GM19043 (cell line): ENCODE measurements around the gene MAPKAPK3.
"Not testable (repeated sequence)": the region's sequence is repeated elsewhere in the genome, so short reads cannot be mapped to it uniquely, and the experiment has no call there.

ENCODE experiments used
- ATAC-seq: cut with Tn5 transposase; IDR thresholded peaks from one replicate; pipeline ENCODE4 v1.9.1; 2021; ENCODE audit warnings: low read depth; ENCODE audit not compliant: unreplicated experiment

MAPKAPK3 gene

DNA sequence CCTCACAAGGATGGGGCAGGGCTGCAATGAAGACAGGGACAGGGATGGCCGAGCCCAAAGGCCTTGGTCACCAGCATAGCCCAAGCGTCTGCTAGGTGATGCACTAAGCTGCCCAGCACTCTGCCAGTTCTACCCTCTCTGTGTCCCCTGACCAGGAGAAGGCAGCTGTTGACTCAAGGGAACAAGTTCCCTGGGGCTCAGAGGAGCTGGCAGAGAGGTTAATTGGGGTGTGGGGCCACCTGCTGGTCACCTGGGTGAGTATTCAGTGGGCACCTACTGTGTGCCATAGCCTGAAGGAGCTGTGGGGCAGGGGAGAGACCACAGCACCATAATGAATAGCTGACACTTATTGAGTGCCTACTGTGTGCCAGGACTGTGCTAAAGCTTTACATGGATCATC lies 35.8 kb downstream of the MAPKAPK3 start:
- no peak for ATAC-seq

DNA sequence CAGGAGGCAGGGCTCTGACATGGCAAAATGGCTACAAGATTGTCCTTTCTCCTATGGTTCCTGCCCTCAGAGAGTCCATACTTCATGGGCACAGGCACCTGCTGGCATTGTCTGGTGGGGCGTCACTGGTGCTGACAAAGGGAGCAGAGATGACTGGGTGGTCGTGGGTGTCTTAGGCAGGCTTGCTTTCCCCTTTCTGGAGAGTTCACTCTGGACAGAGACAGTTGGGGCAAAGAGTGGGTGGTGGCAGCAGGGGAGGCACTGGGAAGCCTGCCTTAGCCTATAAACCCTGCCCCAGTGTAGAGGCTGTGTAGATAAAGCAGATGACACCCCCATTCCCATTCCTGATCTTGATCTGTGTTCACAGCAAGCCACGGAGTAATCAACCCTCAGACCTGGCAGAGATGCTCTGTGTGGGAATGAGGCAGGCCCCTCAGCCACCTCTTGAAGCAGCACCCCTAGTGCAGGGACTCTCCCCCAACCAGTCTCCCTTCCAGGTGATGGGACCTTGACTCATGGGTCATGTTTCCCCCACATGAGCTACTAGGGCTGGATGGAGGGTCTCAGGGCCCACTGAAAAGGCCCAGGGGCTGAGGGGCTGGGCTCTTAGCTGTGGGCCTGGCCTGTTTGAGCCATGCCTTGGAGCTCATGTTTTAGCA lies 37.1 kb downstream of the MAPKAPK3 start:
- ATAC-seq, result no peak

DNA sequence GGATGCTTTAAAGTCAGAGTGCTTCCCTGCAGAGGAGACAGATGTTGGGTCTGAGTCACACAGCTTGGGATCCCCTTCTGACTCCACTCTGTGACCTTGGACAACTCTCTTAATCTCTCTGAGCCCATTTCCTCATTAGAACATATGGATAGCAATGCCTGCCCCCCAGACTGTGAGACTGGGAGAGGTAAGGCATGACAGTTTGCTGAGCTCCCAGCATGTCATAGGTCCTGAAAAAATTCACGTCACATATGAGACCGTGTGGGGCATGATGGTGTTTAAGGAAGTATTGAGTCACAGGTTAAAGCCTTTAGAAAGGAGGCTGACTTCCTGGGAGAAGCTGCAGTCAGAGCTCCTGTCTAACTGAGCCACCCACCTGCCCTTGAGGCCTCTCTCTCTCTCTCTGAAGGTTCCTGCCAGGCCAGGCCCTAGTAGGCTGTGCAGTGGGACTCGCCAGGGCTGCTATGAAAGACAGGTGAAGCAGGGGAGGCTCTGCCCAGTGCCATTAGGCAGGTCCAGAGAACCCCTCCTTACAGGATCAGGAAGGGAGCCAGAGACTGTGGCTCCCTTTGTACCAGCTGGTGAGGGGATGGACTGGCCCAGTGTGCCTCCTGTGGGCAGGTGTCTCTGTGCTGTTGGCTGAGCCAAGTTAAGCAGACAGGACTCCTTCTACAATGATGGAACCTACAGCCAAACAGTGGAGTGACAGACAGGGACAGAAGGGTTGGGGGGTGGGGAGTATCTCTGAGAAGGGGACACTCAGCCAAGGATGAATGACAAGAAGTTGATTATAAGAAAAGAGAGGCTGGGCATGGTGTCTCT lies 38.3 kb downstream of the MAPKAPK3 start:
- ATAC-seq, result no peak

DNA sequence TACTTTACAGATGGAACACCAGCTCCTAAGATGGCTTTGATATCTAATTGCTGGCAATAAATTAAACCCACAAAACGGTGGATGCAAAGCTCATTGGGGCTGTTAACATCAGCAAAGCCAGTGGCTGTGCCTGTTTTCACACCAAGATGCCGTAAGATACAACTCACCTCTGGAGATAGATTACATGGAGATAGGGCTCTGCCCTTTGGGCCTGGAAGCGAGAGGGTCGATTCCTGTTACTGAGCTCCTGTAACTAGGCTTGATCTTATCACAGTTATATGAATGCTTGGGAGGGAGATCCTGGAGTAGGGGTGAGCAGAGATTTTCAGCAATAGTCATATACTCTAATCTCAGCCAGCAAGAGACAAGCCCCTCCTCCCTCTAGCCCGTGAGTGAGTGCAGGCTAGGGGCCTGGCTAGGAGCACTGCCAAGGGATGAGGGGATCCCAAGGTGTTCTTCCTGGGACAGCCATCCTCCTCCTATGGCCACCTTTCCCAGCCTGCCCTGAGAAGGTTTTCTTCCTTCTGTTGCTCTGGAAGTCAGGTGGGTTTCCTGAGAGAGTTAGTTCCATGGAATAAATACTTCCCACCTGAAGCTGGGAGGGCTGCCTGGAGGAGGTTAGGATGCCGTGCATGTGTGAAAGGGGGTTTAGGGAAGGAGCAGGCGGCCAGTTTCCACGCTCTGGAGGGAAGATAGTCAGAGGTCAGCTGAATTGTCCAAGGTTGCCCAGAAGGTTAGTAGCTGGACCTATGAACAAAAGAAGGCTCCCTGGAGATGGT lies 39.7 kb downstream of the MAPKAPK3 start:
- no peak for ATAC-seq

DNA sequence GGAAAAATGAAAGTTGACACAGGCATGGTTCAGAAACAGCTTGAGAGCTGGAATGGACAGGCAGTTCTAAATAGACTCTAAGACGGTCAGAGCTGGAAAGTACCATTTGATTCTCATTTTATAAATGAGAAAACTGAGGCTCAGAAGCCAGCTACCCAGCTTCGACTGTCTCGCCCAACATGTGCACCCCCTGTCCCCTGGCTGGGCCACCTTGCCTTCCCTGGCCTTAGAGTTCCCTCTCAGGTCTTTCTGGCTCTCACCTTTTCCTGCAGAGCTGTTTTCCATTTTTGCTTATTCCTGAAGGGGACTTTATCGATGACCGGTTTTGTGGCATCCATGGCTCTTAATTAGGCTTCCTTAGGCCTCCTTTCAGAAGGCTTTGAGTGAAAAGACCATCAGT lies 40.5 kb downstream of the MAPKAPK3 start:
- no peak for ATAC-seq

DNA sequence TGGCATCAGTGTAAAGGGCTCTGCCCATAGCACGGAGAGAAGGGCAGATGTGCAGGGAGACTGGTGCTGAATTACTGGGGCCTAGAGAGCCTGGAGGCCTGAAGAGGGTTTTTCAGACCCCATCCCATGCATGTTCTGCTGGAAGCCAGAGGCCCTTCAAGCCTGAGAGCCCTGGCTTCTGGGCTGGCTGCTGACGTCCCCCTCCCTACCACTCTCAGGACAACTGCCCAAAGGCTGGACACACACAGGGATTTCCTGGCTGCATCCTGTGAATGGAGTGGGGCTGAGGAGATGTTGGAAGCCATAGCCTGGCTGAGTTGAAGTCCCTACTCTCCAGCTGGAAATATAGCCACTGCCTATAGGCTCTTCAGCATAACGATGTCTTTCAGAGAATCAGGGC lies 40.9 kb downstream of the MAPKAPK3 start:
- no peak for ATAC-seq

DNA sequence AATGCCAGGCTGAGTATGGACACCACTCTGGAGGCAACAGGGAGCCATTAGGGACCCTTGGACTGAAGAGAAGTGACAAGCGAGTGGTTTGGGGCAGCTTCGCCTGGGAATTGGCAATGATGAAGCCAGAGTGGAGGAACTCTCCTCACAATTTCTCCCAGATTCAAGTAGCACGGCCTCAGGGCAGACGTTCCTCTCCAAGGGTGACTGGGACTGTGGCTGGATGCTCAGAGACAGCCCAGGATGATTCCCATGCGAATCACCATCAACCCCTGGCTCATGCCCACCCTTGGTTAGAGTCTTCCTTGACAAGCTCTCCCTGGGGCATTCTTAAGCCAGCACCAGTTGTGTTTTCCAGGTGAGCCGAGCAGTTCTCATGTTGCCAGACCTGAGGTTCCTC lies 41.5 kb downstream of the MAPKAPK3 start:
- ATAC-seq, result no peak

DNA sequence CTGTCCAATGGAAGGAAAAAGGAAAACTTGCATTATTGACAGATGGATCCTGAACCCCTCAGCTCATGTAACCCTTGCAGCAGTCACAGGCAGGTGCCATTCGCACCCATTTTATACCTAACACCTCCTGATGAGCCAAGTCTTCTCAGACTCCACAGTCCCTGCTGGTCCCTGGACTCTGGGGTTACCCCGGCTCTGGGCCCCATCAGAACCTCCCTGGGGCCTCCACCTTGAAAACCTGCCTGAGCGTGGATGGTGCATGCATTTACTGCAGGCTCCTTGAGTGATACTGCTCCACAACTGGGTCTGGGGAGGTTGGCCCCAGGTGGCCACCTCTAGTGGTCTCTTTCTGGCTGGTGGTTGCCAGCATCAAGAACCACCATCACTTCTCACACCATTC lies 41.9 kb downstream of the MAPKAPK3 start:
- ATAC-seq, result no peak

DNA sequence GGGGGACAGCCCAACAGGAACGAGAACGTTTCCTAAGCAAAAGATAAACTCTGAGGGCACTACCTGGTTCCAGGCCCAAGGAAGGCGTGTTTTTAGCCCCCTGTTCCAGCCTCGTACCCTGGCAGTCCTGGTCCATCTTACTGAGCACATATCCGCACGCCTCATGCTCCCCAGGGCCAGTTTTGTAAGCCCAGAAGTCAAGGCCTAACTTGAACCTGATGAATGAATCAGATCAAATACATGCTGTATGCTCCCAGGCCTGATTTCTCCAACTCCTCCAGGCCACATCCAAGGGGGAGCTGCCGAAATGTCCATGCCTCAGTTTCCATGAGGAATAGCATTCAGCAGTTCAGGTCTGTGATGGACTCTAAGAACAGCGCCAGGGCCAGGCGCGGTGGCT lies 43.4 kb downstream of the MAPKAPK3 start:
- no peak for ATAC-seq

DNA sequence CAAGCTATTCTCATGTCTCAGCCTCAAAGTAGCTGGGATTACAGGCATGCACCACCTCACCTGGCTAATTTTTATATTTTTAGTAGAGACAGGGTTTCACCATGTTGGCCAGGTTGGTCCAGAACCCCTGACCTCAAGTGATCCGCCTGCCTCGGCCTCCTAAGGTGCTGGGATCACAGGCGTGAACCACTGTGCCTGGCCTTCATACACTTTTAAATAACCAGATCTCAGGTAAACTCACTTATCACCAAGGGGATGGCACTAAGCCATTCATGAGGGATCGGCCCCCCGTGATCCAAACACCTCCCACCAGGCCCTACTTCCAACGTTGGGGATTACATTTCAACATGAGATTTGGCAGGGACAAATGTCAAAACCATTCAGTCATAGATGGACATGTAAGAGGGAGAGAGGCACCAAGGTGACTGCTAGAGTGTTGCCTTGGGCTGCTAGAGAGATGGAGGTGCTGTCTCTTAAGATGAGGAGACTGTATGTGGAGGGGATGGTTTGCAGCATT lies 44.4 kb downstream of the MAPKAPK3 start:
- ATAC-seq, result no peak

DNA sequence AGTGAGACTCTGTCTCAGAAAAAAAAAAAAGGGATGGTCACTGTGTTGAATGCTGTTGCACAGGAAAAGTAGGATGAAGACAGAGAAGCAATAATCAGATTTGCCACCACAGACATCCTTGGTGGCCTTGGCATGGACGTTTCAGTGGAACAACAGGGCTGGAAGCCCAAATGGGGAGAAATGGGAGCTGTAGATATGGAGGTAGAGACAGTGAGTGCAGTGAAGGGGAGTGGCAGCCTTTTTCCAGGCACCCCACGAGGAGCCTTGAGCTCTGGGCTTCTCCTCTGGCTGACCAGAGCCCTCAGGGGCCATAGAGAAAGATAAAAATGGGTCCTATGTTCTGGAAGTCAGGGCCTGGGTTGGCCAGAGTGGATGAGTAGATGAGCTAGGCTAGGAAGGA lies 45.5 kb downstream of the MAPKAPK3 start:
- ATAC-seq, result no peak

DNA sequence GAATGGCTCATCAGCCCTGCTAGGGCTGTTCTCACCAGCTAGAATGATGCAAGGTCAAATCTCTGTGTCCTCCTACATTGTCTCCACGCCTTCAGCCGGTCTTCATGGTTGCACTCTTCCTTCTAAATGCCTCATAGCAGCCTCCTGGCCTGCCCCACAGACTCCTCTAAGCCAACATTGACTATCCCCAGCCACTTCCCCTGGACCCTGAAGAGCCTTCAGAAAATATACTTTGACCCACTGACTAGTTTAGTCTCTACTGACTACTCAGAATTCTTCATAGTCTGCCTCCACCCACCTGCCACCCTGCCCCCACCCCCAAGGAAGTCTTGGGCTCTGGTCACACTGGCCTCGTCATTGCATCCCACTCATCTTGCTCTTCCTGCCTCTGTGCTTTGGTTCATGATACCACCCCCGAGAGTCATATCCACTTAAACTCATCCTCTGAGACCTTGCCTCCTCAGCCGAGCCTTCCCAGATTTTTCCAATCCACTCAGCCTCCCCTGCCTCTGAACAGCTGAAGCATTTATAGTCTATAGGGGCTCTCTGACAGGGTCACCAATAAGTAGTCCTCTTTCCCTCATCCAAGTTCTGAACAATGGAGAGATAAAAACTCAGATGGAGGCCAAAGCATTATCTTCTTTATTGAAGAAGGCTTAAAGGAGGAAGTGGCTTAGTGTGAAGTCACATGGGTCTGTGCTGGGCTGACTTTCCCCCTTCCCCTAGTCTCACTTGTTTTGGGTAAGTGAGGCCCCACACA lies 48.3 kb downstream of the MAPKAPK3 start:
- ATAC-seq, result no peak

DNA sequence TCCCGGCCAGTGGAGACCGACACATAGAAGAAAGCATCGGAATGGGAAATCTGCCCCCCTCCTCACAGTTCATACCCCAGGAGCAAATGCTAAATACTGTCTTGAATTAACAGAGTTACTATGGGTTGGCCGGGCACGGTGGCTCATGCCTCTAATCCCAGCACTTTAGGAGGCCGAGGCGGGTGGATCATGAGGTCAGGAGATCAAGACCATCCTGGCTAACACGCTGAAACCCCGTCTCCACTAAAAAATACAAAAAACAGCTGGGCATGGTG lies 48.8 kb downstream of the MAPKAPK3 start:
- not testable (repeated sequence) for ATAC-seq

DNA sequence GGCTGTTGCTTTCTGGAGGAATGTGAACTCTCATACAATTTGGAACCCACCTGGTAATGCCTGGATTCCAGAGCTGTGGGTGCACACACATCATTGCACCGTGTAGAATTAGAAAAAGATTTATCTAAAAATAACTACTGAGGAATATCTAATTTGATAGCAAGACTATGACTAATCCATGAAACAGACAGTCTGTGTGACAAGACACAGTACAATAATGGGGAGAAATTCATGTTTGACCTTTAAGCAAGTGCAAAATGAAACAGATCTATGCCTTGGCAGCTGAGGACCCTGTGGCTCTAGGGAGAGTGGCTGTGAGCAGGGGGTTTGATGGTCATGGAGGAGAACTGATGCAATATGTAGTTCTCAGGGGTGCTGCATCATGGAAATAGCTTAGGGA lies 49.9 kb downstream of the MAPKAPK3 start:
- no peak for ATAC-seq

DNA sequence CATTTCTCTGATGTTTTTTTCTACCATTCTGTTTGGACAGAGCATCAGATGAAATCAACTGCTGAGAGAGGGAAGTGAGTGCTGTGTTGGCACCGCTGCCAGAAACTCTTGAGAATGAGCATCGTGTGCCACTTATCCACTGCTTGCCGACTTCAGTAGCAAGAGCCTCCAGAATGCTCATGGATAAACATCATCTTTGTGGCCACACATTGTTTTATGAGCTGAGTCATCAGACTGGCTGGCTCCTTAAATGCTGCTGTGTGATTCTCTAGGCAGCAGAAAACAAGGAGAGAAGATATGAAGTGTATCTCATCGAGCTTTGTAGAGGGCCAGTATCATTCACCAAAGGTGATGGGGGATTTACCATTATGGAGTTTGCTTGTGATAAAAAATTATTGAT lies 54.4 kb downstream of the MAPKAPK3 start:
- ATAC-seq, result no peak

DNA sequence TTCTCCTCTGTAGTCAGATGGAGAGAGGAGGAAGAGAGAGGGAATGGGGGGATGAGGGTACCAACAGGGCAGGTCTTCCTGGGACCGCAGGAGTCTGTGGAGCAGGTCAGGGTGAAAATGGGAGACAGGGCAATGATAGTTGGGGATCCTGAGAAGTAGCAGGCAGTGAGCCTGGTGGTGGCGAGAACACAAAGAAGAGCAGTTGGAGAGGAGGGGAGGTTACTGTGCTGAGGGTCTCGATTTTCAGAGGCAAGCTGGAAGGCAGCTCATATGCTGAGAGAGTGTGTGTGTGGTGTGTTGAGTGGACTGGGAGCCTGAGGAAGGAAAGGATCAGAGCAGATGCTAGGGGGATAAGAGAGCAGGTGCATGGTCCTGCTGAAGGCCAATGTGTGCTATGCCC lies 55.7 kb downstream of the MAPKAPK3 start:
- ATAC-seq, result no peak

DNA sequence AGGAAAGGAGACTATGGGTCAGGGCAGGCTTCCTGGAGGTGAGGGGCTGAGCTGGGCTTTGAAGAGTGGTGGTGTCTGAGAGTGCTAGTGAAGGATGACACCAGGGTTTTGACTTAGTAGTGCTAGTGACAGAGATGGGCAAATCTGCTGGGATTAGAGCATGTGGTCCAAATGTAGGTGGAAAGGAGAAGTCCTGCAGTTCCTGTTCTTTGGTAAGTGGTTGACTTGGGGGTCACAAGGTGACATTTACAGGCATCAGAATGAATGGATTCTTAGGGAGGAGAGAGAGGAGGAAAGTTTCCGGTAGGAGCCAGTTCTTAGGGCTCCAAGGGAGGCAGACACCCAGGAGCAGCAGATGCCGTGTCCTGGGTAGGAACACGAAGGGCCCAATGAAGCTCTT lies 57.0 kb downstream of the MAPKAPK3 start:
- ATAC-seq, result no peak

DNA sequence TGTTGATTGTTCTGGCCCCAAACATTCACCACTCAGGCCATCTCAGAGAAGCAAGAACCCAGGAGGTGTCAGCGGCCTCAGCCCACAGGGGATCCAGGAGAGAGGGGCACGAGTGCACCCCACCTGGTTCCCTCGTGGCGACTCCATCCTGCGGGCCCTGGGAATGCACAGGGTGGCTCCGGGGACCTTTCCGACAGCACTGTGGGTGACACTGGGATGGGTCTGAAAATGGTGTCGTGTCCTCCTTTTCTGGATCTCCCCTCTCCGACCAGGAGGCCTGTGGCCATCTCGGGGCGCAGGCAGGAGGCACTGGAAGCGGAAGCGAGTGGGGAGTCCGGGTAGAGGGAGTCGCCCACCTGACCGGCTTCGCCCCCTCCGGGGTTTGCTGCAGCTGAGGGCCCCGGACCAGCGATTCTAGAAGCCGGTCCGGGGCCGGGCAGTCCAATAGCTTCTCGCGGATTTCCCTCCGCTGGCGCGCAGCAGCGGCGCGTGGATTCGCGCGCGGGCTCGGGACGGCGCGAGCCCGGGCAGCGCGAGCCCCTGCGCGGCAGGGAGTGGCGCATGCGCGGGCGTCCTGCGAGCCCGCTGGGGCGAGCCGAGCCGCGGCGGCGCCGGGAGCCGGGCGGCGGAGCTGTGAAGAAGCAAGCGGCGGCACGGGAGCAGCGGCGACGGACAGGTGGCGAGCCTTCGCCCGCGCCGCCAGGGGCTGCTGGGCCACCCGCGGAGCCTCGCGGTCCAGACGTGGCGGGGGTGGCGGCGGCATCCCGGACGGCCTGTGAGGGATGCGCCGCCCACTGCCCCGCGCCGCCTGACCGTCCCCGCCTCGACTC lies 57.6 kb downstream of the MAPKAPK3 start, which contains the start of gene DOCK3:
Gene DOCK3 (plus strand): TSS at position 579 of the 830 bp plus-strand sequence. CDS start 337 bp downstream, outside the sequence.
- no peak for ATAC-seq

DNA sequence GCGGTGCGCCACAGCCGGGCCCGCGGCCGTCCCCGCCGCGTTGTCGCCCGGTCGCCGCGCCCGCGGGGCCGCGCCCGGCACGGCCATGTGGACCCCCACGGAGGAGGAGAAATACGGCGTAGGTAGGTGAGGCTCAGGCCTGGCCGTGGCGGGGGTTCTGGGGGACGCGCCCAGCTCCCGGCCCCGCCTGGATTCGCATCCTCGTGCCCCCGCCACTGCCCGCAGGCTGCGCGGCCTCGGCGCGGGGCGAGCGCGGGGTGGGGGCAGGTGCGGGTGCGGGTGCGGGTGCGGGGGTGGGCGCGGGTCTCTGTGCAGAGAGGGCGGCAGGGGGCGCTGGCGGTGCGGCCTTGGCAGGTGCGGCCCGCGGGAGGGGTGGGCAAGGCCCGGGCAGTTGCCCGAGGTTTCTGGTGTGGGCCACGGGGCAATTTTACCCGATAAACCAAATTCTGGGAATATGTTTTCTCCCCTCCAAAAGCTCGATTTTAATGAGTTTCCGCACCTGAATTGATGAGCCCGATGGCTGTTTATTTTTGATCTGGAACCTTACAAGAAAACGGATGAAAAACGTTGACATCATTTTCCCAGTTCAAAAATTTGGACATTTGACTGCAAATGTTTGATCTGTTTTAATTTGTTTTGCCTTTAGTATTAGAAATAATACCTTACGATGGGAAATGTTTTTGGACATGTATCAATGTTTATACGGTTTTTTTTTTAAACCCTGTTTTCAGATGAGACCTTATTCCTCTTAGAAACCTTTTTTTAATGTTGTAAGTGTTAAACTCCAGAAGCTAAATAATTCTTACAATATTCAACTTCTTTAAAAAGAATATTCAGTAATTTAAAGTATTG lies 58.5 kb downstream of the MAPKAPK3 start:
- ATAC-seq, result no peak
